Activated CD8-positive, alpha-beta memory T cell treated with anti-CD3 and anti-CD28 coated beads, Interleukin-2, amount 50 U/mL, for 1 hour (primary cell): ENCODE data around the gene RELCH.

ENCODE experiments used
- DNase-seq: peaks from one replicate; pipeline ENCODE4 v3.0.0-alpha.2; 2020; ENCODE audit errors: extremely low read depth

RELCH gene

DNA sequence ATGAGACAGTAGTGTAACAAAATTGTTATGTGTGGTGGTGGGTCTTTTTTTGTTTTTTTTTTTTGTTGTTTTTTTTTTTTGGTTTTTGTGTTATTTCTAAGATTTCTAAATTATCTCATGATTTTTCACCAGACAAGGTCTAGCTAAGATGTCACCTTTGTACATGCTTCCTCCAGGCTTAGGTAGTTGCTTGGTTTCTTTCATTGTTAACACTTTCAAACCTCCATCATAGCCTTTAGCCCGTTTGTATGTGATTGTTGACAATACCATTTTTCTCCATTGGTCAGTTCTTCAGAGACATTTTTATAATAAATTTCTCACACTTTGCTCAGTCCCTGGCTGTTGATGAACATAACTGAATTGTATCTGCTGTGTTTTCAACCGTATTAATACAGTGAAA is 2.2 kb downstream of the RELCH start:
- no peak for DNase-seq

DNA sequence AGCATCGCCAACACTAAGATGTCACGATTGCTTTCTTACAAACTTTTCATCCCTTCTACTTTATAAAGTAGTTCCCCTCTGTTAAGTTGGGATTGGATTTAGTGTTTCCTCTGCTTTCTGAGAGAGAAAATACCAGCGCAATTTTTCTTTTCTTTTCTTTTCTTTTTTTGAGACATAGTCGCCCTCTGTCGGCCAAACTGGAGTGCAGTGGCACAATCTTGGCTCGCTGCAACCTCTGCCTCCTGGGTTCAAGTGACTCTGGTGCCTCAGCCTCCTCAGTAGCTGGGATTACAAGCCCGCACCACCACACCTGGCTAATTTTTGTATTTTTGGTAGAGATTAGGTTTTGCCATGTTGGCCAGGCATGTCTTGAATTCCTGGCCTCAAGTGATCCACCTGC is 9.0 kb downstream of the RELCH start:
- DNase-seq, result no peak

DNA sequence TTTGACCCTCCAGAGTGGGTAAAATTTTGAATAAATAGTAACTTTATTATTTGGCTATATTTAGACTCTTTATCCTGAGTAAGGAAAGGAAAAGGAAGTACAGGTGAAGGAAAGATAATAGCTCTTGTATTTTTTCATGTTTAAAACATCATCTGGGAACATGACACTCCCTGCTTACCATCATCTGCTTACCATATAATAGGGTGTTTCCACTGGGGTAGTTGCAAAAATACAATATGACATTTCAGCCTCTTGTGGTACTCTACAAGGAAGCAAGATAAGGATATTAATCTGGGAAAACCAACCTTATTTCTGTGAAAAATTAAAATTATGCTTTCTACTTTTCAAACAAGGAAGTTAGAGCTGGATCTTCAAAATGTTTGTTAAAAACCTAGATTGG is 9.9 kb downstream of the RELCH start:
- no peak for DNase-seq

DNA sequence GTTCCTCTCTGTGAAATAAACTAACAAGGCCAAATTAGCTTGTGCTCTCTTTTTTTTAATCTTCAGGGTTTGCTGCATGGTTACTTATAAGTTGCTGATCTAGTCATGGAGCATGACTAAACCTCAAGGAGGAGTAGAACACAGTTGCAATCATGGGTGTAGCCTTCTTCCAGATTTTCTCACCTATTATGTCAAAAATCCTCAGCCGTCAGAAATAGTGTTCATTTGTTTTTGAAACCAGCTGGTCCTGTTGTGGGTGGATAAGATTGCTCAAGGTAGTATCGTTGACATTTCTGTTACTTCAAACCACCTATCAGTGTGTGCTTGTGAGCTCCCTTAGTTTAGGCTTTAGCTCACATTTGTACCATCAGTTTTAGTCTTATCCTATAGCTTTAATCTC is 11.2 kb downstream of the RELCH start:
- DNase-seq, result no peak

DNA sequence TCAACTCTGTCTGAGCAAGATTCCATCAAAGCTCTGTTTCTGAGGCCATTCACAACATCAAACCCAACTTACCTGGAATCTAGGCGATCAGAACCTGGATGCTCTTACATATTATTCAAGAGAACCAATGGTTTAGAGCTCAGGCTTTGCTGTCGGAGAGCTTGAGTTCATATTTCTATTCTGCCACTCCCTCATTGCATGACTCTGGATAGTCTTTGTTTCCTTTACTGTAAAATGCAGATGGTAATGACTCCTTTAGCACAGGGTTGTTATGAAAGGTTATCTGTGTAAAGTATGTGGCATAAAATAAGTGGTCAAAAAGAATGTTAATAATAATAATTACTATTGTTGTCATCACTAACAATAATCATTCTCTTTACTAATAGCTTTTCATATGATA is 12.6 kb downstream of the RELCH start:
- no peak for DNase-seq

DNA sequence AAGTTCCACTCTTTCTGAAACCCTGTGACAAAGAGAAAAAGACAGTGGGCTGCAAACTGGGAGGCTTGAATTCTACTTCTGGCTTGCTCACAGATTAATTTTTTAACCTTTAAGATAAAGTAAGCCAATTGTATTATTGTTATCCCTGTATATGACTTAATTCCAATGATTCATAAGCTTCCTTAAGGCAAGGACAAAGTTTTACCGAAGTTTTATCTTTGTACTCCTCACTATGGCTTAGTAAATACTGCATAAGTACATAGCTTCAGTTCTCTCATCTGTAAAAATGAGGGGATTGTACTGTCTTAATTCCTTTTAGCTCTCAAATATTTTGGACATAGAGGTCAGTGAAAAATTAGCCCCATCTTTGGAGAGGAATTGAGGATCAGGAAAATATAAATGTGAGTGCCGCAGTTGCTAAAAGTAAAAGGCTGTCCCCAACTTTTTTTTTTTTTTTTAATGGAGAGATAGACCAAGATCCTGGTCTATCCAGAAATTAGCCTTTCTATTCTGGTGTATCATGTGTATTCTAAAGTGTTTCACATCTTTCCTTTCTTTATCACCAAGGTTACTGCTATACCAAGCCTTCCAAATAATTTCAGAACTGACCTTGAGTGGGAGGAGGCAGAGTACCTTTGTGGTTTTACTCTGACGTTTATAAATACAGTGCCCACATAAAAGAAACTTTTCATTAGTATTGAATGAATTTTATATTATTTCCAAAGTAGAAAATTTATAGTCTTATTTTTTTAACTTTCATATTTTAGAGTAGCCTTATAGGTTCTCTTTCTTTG is 13.3 kb downstream of the RELCH start:
- DNase-seq, result no peak

DNA sequence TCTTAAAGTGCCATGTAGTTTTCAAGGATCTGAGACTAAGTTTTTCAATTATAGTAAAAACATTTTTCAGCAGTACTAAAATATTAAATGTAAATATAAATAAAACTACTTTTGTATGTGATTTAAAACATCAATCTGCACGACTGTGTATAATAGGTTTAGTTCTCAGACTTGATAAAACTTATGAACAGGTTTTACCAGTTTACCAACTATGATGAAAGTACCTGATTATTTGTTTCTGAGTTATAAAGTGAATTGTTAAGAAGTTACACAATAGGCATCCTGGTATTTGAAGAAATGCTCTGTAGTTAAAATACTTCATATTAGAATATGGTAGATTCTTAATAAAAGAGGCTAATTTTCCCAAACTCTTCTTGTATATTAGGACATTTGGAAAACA is 14.8 kb downstream of the RELCH start:
- no peak for DNase-seq

DNA sequence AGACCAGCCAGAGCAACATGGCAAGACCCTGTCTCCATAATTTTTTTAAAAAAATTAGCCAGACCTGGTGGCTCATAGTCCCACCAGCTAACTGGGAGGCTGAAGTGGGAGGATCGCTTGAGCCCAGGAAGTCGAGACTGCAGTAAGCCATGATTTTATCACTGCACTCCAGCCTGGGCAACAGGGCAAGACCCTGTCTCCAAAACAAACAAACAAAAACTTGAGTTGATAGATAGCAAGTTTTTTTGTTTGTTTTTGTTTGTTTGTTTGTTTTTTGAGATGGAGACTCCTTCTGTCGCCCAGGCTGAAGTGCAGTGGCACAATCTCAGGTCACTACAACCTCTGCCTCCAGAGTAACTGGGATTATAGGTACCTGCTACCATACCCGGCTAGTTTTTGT is 18.8 kb downstream of the RELCH start:
- no peak for DNase-seq

DNA sequence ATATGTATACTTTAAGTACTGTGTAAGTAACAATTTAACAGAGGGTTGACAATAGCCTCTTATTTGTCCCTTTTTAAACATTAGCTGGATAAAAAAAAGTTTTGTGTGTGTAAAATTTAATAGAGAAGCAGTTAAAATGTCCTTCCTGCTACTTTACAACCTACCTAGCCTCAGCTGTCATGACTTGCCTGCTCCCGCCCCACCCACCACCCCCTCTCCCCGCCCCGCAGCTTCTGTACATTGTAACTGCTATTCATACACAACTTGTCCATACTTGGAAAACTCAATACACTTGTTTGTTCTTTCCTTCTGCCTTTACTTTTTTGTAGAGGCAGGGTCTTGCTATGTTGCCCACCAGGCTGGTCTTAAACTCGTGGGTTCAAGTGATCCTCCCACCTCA is 19.5 kb downstream of the RELCH start:
- DNase-seq, result no peak

DNA sequence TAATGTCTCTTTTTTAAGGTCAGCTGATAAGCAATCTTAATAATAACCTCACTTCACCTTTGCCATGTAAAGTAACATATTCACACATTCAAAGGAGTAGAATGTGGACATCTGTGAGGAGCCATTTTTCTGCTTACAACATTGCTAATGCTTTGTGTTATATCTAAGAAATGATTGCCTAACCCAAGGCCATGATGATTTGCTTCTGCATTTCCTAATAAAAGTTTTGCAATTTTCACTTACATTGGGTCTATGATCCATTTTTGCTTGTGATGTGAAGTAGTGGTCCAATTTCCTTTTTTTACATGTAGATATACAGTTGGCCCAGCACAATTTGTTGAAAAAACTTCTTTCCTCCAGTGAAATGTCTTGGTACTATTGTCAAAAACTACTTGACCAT is 22.0 kb downstream of the RELCH start:
- no peak for DNase-seq

DNA sequence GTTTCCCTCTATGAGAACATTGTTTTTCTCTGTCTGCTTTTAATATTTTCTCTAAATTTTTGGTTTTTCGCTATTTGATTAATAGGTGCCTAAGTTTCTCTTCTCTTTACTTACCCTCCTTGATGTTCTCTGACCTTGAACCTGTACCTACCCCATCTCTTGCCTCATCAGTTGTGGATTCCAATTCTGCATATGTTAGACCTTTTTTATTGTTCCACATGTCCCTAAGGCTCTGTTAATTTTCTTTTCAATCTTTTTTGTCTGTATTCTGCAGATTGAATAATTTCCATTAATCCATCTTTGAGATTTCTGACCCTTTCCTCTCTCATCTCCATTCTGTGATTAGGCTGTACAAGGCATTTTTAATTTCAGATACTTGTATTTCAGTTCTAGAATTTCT is 23.1 kb downstream of the RELCH start:
- DNase-seq, result no peak

DNA sequence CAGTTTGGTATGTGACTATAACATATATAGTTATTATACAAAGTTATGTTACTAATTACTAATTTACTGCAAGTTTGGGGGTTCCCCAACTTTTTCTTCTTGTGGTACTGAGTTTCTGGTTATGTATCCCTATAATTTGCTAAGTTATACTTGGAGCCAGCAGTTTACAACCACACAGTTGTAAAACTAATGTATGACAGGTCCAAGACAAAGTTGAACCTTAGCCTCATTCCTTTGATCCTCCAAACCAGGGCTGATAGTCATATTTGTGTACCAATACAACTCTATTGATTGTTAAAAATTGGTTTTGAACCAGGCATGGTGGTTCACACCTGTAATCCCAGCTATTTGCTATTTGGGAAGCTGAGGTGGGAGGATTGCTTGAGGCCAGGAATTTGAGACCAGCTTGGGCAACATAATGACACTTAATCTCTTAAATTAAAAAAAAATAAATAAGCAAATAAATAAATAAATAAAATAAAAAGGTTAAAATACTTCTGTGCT is 24.3 kb downstream of the RELCH start:
- no peak for DNase-seq

DNA sequence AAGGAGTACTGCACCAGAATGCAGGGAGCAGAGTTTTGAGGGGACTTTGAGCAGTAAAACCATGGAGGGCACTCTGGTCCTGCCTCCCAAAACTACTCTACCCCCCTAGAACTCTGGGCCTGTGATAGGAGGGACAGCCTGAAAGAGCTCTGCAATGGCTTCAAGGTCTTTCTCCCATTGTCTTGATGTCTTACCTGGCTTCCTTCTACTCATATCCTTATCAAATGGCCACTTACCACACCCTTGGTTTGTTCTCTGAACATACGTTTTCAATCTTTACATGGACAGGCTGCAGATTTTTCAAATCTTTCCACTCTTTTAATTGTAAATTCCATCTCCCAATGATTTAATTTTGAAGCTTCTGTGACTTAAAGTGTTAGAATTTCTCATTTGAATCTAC is 27.7 kb downstream of the RELCH start:
- no peak for DNase-seq

DNA sequence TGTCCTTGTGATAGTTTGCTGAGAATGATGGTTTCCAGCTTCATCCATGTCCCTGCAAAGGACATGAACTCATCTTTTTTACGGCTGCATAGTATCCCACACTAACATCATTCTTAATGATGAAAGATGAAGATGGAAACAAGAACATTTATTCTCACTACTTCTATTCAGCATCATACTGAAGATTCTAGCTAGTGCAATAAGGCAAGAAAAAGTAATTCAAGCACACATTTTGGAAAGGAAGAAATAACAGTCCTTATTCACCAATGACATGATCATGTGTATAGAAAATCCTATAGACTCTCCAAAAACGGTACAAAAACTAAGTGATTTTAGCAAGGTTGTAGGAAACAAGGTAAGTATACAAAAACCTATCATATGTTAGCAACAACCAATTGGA is 37.2 kb downstream of the RELCH start:
- DNase-seq, result no peak

DNA sequence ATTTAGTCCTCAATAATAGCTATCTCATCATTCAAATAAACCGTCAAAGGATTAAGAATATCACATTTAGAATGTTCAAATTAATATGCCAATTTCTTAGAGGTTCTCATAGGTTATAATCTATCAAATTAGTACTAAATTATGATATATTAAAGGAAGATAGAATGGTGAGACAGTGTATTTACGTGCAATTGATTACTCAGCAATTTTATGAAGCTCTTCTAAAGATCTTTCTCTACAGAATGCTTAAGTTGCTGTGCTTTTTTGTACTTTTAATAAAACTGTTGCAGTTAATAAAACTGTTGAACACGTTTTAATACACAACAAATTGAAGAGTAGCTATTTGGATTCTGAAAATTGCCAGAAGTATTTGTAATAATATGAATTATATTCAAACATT is 39.0 kb downstream of the RELCH start:
- DNase-seq, result no peak

DNA sequence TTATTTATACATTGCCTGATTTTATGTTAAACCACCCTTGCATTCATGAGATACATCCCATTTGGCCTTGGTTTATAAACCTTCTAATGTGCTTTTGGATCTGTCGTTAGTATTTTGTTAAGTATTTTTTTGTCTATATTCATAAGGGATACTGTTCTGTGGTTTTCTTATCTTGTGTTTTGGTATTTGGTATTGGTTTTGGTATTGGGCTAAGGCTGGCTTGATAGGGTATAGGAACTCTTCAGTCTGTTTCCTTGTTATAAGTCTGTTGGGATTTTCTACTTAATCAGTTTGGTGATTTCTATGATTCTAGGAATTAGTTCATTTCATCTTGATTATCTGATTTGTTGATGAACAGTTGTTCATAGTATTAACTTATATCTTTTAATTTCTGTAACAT is 49.2 kb downstream of the RELCH start:
- DNase-seq, result no peak

DNA sequence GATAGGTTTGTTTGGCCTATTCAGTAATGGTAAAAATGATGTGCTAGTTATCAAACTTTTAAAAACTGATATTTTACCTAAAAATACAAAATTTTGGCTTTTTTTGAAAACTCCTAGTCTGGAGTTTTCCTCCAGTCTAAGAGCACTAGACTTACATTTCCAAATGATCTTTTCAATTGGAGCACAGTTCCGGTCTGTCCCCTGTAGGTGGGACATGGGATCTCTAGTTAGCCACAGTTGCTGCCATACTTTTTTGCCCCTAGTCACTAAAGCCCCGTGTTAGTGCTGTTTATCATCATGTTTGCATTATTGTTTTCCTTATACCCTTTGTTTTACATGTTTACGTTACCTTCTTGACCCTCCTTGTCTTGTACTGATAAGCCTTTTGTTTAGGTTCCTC is 52.4 kb downstream of the RELCH start:
- no peak for DNase-seq

DNA sequence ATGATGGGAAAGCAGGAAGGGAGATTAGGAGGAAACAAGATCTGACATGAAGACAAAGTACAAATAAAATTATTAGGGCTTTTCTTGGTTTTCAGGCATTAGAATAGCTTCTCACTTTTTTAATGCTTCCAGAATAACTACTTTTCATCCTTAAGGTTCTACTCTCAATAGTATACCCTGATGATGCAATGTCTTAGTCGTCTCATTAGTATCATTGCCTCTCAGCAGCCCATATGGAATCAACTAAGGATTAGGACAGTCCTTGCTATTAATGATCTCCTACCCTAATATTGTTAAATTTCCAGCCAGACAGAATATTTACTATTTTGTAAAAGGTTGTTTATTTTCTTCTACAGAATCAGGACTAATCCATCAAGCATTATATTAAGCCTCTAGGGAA is 55.9 kb downstream of the RELCH start:
- DNase-seq, result no peak

DNA sequence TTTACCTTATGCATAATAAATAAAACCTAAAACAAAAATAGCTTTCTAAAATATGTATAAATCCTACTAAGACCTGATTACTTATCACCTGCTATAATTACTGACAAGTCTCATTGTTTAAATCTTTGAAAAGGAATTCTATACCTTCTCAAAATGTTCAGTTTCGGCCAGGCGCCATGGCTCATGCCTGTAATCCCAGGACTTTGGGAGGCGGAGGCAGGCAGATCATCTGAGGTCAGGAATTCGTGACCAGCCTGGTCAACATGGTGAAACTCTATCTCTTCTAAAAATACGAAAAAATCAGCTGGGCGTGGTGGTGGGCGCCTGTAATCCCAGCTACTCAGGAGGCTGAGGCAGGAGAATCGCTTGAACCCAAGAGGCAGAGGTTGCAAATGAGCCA is 58.1 kb downstream of the RELCH start:
- DNase-seq, result no peak

DNA sequence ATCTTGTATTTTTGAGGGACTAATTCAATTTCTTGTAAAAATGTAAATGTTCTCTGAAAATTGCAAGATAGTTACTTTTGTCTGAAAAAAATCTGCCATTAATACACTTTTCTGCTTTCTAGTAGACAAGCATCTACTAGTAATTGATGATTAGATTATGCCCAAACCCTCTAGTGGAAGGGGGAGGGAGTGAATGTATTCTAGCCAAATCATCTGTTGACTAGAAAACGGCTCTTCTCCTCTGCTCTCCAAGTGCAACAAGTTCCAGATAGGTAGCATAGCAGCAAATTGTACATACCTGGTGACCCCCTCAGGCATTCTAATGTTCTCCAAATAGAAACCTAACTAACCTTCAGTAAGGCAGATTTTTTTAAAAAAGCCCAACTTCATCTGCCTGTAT is 58.6 kb downstream of the RELCH start:
- no peak for DNase-seq

DNA sequence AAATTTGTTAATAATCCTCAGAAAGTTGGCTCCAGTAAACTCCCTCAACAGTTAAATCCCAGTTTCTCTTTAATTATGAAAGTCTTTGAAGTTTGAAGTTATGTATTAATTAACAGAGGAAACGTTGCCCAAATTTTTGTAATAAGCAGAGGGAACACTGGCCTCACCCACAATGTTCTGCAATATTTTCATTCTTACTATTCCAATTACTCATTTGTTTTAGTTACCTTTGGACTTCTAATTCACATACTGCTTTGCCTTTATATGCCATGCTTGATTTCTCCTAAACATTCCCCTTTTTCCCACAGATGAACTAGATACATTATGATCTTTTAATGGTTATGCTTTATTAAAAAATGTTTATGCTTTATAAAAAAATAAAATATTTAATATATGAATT is 61.3 kb downstream of the RELCH start:
- DNase-seq, result no peak

DNA sequence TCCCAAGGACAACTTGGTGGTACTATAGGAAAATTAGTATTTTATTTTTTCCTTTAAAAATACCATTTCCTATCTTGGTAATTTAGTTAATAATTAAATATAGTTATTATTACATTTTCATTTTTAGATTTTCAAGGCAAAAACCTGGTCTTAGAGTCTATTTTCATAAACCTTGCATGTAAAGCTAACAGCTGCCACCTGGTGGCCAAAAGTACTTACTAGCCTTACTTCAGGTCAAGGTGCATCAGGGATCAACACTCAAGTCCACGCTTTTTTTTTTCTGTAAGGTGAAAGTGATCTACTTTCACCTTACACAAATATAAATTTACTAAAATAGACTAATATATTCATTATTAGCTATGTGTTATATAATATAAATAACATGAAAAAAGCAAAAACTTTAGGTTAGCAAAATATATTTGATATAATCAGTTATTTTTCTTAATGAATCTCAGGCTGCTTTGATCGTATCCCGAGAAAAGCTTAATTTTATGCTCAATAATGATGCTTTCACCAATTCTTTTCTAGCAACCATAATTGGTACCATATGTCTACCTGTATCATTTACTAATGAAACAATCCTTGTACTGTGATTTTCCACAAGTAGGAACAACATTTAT is 62.5 kb downstream of the RELCH start:
- peak; percentile 28 for DNase-seq

DNA sequence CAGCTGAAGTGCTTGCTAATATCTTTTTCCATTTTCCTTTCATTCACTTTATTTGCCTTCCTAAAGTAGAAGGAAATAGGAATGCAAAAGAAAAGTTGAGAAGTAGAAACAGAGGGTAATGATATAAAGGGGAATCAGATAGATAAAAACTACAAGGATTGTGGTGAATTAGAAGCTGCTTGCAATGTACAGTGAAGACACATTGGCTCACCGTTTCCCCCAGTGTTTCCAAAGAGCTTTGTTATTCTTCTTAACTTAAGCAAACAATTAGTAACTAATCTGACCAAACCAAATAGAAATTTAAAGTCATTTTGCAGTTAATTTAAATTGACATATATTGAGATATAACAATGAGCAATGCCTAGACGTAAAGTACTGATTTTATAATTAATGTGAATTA is 63.4 kb downstream of the RELCH start:
- no peak for DNase-seq

DNA sequence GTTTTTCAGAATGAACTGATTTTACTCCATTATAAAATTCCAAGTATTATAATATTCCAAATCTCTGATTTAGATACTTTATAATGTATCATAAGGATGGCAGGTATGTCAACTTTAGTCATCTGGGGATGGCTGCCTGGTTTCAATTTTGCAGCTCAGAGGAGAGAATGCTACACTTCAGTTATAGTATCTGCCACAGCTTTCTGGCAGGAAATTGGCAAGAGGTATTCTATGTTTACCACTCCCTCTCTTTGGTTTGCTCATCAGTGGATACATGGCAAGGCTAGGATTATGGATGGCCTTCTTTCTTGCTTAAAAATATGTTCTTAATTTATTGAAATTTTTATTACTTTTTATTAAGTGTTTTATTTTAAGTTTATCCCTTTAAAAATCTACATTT is 71.0 kb downstream of the RELCH start:
- DNase-seq, result no peak
